8988T (cell line): ENCODE measurements around the gene CLPSL1.

Source experiments
- DNase-seq: peaks from one replicate; pipeline ENCODE4 v3.0.0; 2011

The CLPSL1 gene

DNA sequence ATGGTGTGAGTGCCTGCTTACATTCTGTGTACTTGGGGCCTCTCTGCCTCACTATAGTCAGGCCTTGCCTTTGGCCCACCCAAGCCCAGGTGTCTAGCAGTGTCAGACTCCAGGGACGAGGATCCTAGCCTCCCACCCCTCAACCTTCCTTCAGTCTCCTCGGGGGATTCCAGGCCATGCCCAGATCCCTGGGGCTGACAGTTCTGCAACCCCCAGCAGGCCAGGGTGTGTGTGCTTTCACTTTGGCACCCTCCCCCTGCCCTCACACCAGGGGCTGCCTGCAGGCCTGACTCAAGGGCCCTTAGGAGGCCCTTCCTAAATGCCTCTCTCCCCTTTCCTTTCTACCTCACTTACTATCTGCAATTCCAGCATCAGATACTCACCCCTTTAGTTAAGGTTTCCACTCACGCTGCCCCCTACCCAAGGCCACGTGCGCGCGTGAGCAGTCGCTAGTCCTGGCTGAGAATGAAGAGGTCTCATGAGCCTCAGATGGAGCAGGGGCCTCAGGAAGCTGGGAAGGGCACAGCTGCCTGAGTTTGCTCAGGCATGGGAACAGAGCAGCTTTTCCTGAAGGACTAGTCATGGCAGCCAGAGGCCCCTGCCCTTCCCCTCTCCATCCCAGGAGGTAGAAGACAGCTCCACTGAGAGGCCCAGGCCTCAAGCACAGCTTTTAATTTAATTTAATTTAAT lies 17.2 kb downstream of the CLPSL1 start:
- DNase-seq, result no peak

DNA sequence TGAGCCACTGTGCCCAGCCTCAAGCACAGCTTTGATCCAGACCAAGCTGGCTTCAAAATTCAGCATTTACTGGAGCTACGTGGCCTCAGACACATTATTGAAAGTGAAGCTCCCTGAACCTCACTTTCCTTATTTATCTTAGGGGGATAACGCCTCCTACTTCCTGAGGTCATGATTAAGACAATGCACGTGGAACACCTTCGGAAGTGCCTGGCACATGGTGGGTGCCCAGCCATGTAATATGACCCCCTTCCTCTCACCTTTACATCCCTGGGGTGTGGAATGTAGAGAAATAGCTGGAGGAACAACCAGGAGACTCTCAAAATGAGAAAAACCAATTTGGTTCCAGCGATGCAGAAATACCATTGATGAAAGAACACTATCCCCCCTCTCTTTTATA lies 17.9 kb downstream of the CLPSL1 start:
- DNase-seq, result no peak

DNA sequence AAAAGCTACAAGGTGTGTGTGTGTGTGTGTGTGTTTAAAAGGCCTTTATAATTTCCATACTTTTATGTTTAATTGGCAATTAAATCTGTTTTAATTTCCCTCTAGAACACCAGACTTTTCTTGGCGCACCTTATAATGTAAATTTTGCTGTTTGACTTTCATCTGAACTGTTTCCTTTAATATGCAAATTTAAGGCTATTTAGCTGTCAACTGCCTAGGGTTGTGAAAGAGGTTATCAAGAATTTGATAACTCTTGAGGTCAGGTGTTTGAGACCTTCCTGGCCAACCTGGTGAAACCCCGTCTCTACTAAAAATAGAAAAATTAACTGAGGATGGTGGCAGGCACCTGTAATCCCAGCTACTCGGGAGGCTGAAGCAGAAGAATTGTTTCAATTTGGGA lies 20.3 kb downstream of the CLPSL1 start:
- DNase-seq, result no peak

DNA sequence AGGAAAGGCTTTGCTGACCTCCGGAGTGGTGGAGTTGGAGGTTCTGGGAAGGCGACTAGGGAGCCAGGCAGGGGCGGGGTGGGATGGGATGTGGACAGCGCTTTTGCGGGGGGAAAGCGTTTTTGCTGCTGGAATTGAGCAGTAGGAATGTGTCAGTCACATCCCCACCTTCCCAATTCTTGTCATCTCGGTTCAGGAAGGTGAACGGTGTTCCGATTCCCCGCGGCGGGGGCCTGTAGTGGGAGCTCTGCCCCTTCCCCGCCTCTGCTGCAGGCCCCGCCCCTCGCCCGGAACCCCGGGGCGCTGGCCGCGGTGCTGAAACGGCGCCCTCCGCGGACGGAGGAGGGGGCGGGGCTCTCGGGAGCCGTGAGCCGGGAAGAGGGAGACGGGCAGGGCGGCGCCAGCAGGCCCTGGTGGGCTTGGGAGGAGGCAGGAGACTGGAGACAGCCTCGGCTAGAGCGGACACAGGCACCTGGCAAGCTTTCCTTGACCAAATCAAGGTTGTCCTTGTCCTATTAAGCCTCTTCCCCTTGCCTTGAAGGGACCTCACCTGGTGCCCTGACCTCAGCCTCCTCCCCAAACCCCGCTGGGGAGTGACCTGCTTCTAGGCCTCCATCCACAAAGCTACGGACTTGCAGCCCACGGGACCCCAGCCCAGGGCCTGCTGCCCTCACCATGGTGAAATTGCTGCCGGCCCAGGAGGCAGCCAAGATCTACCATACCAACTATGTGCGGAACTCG lies 24.3 kb downstream of the CLPSL1 start, which contains the start of gene LHFPL5:
LHFPL5 (plus strand) TSS at position 357 of the 741 bp plus-strand sequence; CDS start at position 676, 319 bp downstream.
- DNase-seq, result peak; percentile 84

DNA sequence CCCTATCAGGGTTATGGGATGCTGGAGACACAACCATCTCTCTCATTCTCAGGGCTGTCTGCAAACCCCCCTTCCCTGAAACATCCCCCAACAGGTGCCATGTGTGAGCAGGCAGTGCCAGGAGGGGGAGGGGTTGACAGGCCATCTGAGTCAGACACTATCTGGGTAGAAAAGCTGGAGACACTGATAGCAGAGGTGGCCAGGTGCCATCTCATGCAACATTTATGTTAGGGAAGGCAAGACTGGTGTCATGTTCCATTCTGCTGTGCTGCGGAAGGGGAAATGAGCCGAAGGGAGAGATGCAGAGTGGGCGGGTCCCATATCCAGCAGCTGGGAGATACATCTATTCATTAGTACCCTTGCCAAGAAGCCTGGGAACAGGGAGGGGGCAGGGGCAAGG lies 27.9 kb downstream of the CLPSL1 start:
- DNase-seq, result no peak

DNA sequence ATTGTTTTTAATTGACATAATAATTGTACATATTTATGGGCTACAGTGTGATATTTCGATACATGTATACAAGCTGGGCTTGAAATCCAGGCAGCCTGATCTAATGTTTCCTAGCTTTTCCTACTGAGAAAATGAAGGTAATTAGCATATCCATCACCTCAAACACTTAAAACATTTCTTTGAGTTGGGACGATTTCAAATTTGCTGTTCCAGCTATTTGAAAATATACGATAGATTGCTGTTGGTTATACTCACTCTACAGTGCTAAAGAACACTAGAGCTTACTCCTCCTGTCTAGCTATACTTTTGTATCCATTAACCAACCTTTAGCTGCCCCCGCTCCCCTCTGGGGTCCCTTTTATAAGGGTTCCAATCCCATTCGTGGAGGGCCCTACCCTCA lies 29.0 kb downstream of the CLPSL1 start:
- DNase-seq, result no peak

DNA sequence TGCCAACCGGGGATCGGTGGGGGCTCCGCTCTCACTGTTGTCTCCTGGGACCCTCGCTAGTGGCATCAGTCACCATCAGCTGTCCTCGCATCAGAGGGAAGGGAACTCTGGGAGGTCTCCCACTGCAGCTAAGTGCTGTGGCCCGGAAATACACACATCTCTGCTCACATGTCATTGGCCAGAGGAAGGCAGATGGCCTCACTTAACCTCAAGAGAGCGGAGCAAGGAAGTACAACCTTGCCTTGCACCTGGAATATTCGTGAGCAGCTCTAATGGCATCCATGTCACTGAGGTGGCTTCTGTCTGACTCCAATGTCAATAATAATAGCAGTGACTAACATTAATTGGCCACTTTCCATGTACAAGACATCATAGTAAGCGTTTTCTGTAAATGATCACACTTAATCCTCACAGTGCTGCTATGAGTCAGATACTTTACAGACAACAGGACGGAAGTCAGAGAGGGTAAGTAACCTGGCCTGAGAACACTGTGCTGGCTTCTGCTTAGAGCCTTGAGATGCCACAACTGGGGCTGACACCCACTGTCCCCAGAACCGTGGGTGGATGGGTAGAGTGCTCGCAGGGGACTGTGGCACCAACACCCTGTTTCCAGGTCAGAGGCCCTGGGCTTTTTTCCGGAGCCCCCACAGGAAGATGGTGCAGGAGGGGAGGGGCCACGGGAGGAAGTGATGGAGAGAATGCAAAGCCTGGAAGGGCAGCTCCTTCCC lies 30.3 kb downstream of the CLPSL1 start:
- no peak for DNase-seq

DNA sequence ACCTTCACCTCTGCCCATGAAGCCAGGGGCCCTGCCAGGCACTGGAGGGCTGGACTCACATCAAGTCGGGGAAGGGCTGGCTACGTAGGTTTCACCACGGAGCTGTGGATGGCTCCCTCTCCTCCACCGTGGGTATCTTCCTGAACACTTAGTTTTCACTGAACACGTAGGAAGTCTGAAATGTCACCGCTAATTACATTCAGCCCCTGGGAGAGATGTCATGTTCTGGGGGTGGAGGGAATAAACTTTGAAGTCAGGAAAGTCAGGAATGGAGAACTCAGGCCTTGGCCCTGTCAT lies 30.8 kb downstream of the CLPSL1 start:
- no peak for DNase-seq

DNA sequence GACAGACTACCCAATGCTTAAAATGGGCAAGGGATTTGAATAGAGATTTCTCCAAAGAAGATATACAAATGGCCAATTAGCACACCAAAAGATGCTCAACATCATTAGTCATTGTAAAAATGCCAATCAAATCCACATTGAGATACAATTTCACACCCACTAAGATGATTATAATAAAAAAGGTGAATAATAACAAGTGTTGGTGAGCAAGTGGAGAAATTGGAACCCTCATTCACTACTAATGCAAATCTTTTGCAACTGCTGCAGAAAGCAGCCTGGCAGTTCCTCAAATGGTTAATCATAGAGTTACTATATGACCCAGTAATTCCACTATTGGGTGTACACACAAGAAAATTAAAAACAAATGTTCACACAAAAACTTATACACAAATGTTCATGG lies 36.7 kb downstream of the CLPSL1 start:
- no peak for DNase-seq

DNA sequence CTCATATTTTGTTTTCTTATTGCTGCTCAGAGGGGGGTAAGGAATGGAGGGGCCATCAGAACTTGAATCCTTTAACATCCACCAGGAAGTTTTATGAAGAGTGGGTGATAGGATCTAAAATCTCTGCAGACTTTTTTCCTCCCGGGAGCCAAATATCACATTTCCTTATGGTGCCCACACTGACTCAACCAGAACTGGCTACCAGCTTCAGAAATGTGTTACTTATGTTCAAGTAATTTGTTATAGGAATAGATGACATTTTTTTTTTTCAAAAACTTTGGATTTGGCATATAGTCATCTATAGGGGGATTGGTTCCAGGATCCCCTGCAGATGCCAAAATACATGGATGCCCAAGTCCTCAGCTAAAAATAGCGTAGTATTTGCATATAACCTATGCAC lies 42.8 kb downstream of the CLPSL1 start:
- no peak for DNase-seq

DNA sequence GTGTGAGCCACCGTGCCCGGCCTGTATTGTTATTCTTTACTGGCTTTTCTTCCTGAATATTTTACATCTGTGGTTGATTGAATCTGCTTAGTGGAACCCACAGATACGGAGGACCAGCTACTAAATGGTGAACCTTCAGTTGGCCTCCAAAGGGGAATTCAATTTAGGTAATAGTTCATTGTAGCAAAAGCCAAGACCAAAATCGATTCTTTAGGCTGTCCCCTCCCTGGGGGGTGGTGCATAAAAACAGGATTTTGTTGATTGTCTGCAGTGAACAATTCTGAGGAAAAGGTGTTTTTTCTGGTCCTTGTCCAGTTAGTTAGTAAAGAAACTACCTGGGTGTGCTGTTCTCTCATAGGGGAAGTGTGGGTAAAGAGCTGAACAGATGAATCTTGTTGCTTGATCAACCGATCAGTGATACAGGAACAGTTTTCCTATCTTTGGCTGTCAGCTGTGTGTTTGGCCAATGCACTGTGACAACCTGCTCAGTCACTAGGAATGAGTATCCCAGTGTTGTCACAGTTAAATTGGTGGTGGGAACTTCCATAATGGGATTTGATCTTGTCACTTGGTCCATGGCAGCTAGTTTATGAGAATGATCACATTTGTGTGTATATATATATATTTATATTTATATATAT lies 43.9 kb downstream of the CLPSL1 start:
- DNase-seq, result no peak

DNA sequence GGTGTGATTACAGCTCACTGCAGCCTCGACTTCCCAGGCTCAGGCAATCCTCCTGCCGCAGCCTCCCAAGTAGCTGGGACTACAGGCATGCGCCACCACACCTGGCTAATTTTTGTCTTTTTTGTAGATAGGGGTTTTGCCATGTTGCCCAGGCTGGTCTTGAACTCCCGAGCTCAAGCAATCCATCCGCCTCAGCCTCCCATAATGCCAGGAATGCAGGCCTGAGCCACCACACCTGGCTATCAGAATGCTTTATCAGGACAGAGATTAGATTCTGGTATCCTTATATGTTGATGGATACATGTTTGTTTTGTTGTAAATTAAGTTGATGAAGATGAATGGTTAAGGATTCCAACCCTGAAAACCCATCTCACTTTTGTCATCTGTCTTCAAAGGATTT lies 48.5 kb downstream of the CLPSL1 start:
- no peak for DNase-seq

DNA sequence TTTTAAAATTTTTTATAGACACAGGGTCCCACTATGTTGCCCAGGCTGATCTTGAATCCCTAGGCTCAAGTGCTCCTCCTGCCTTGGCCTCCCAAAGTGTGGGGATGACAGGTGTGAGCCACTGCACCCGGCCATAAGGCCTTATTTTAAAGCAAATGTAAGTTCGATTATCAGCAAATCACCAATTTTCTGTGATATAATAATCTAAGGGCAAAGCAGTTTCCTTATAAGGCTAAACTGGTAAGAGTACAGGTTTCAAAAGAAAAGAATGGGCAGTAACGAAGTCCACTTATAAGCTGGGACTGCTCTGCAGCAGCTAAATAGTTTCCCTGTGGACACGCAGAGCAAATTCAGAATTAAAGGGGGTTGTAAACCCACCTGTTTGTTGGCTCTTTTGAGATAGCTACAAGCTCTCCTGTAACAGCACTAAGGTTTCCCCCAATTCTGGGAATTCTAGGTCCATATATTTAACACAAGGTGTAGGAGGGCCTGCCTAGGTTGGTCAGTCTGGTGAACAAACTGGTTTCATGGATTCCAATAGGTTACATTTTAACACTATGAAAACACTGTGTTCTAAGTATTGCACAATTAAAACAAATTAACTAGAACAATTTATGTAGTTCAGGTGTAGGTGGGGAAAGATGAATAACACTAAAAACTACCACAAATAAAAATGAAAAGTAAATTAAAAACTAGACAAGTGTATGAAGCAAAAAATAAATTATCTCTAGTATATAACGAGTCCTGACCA lies 50.6 kb downstream of the CLPSL1 start:
- no peak for DNase-seq

DNA sequence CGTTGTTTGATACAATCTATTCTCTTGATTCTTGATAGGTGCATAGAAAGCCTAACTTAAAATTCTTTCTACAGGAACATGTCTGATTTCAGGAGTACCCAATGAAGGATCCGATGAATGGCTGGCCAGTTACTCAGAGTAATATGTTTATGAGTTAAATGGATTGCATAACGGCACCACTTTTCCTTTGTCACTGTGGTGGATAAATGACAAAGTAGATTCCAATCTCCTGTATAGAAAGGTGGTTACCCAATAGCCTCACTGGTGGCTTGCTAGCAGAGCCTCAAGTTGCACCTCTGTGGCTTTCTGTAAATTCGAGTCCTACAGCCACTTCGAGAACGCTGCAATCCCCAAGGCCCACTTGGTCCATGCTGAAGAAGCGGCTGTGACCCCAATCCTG lies 52.7 kb downstream of the CLPSL1 start:
- no peak for DNase-seq
